Brain microvascular endothelial cell (primary cell): ENCODE results near the gene PLCG2.
"Not testable (repeated sequence)": the region's sequence is repeated elsewhere in the genome, so short reads cannot be mapped to it uniquely, and the experiment has no call there.

ENCODE experiments used
- DNase-seq: peaks from one replicate; pipeline ENCODE4 v3.0.0-alpha.2; 2020
- H3K27ac ChIP-seq: fragments of 250-450 bp; sonication (Bioruptor Pico); 2 replicates; pipeline ENCODE4 v1.5.1; 2020; ENCODE audit warnings: mild to moderate bottlenecking, moderate library complexity
- H3K27me3 ChIP-seq: fragments of 250-450 bp; sonication (Bioruptor Pico); replicated peaks from 2 replicates; pipeline ENCODE4 v1.5.1; 2020; ENCODE audit warnings: mild to moderate bottlenecking
- H3K36me3 ChIP-seq: fragments of 250-450 bp; sonication (Bioruptor Pico); replicated peaks from 2 replicates; pipeline ENCODE4 v1.5.1; 2020; ENCODE audit warnings: mild to moderate bottlenecking
- H3K4me3 ChIP-seq: 2 replicates; pipeline ENCODE4 v1.5.1; 2011; ENCODE audit warnings: low read depth, mild to moderate bottlenecking, control low read depth, low read length, moderate library complexity
- in situ Hi-C: cut with HindIII; loops from 2 replicates; pipeline ENCODE4 v1.10.0; 2017; ENCODE audit warnings: low sequenced_read_pairs, low pct_ligation_motif_present
- TF ChIP-seq, protein P1 (sequence below): IDR thresholded peaks from 2 replicates; pipeline ENCODE4 v1.5.1; 2011; ENCODE audit warnings: low read depth, mild to moderate bottlenecking, moderate library complexity, low read length, control low read depth, inconsistent platforms; ENCODE audit errors: missing control alignments

PLCG2 gene

DNA sequence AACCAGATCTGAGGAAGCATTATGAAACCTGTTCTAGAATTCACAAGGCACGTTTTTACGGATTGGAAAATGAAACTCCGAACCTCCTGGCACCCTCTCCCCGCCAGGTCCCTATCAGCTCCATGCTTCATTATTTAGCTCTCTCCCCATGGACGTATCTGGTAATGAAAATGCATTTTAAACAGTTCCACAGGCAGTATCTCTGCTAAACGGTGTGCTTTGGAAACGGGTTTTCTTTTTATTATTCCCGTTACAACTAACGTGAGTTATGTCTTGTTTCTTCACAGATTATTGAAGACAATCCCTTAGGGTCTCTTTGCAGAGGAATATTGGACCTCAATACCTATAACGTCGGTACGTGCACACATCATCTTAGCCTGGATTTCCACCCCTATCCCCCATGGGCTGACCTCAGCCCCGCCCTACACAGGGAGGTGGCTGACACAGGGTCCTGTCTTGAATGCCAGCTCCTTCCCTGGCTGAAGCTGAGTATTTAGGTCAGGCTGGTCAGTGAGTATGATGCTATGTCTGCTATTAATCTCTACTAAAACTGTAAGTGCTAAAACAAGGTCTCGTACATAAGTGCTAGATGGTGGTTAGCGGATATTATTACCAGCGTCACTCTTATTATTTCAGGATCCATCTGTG is 149.3 kb downstream of the PLCG2 start:
- Histone ChIP-seq H3K36me3 (no peaks in the 10 kb centered on the region), H3K27ac (no peak overlapping the region), H3K27me3 (no peaks in the 10 kb centered on the region), H3K4me3 (no peak overlapping the region)
- in situ Hi-C loops = no loop called here
- TF ChIP-seq, protein P1, sequence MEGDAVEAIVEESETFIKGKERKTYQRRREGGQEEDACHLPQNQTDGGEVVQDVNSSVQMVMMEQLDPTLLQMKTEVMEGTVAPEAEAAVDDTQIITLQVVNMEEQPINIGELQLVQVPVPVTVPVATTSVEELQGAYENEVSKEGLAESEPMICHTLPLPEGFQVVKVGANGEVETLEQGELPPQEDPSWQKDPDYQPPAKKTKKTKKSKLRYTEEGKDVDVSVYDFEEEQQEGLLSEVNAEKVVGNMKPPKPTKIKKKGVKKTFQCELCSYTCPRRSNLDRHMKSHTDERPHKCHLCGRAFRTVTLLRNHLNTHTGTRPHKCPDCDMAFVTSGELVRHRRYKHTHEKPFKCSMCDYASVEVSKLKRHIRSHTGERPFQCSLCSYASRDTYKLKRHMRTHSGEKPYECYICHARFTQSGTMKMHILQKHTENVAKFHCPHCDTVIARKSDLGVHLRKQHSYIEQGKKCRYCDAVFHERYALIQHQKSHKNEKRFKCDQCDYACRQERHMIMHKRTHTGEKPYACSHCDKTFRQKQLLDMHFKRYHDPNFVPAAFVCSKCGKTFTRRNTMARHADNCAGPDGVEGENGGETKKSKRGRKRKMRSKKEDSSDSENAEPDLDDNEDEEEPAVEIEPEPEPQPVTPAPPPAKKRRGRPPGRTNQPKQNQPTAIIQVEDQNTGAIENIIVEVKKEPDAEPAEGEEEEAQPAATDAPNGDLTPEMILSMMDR = no peak
- DNase-seq = no peak

DNA sequence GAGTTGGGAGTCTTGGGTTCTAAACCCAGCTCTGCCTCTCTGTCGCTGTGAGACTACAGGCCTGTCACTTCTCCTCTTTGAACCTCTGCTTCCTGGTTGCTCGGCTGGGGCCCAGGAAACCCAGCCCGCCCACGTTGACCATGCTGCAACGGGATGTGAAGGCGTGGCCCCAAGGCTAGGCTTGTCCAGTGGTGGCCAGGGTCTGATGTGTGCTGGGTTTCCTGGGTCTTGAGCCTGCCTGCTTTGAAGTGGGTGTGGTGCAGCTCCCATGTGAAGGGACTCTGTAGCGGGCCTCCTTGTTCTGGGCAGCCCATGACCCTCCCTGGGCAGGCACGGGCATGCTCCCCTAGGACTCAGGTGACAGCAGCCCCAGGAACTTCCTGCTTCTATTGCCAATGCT is 149.9 kb downstream of the PLCG2 start:
- no peaks in the 10 kb centered on the region for H3K36me3 ChIP-seq
- TF ChIP-seq, protein P1 = no peak
- in situ Hi-C loops = no loop called here
- no peak for DNase-seq
- H3K27me3 ChIP-seq = no peaks in the 10 kb centered on the region
- no peak overlapping the region for H3K4me3 ChIP-seq
- no peak overlapping the region for H3K27ac ChIP-seq

DNA sequence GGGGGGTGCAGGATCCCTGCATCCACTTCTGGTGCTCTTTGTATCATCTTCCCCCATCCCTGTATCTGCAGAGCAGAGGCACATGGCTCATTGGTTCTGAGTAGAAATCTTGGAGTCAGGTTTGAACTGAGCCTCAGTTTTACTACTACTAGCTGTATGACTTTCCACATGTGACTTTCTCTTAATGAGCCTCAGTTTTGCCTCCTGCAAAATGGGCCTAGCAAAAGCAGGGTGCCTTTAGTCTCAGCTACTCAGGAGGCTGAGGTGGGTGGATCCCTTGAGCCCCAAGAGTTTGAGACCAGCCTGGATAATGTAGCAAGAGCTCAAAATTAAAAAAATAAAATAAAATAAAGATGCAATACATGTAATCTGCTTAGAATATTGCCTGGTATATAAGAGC is 150.8 kb downstream of the PLCG2 start:
- Histone ChIP-seq H3K27ac (no peak overlapping the region), H3K4me3 (no peak overlapping the region), H3K36me3 (no peaks in the 10 kb centered on the region), H3K27me3 (no peaks in the 10 kb centered on the region)
- TF ChIP-seq, protein P1 = no peak
- in situ Hi-C loops = no loop called here
- no peak for DNase-seq

DNA sequence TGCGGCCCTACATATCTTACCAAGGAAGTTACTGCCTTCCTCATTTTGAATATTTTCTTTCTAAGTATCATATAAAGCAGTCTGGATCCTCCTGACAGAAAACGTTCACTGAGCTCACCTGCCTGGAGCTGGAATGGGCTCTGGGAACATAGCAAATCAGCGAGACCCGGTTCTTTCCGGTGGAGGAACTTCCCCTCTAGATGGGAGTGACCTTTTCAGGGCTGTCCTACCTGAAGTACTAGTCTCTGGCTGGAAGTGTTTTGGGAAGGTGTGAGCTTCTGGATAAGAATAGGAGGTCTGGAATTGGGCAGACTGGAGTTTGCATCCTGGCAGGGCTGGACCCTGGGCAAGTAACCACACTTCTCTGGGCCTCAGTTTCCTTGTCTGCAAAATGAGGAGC is 152.8 kb downstream of the PLCG2 start:
- Histone ChIP-seq H3K27me3 (no peaks in the 10 kb centered on the region), H3K36me3 (no peaks in the 10 kb centered on the region), H3K27ac (no peak overlapping the region), H3K4me3 (no peak overlapping the region)
- no peak for DNase-seq
- TF ChIP-seq, protein P1 = no peak
- in situ Hi-C loops = no loop called here

DNA sequence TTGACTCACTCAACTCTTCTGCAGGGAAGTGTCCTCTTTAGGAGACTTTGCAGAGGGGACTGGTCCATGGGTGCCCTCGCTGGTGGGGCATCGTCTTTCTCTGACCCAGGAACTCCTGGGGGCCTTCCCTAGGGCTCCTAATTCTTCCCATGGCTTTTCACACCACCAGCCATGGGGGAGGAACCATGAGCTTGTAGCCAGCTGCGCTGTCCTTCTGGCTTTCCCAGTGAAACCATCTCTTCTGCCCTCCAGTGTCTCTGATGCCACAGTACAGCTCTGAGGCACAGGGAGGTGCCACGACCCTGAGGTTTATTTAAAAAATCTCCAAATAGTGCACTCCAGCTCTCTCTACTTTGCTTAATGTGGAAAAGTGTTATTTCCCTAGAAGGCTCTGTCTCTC is 153.6 kb downstream of the PLCG2 start:
- in situ Hi-C loops = no loop called here
- TF ChIP-seq, protein P1 = no peak
- DNase-seq = no peak
- Histone ChIP-seq H3K27ac (no peak overlapping the region), H3K36me3 (no peaks in the 10 kb centered on the region), H3K4me3 (no peak overlapping the region), H3K27me3 (no peaks in the 10 kb centered on the region)

DNA sequence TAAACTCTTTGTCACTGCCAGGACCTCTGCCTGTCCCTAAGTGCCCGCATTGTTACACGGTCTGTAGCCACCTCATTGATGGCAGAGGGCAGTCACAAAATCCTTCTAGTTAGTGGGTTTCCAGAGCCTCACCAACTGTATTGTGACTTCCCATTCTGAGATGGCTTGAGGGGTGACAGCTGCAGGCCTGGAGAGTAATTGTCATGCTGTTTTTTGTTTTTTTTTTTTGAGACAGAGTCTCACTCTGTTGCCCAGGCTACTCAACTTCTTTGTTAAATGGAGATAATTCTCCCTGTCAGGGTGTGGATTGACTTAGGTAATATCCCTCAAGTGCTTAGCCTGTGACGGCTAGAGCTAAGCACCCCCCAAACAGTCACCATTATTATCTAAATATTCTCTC is 154.3 kb downstream of the PLCG2 start:
- Histone ChIP-seq H3K27ac (no peak overlapping the region), H3K36me3 (no peaks in the 10 kb centered on the region), H3K27me3 (no peaks in the 10 kb centered on the region), H3K4me3 (no peak overlapping the region)
- DNase-seq = no peak
- TF ChIP-seq, protein P1 = no peak
- in situ Hi-C loops = no loop called here

DNA sequence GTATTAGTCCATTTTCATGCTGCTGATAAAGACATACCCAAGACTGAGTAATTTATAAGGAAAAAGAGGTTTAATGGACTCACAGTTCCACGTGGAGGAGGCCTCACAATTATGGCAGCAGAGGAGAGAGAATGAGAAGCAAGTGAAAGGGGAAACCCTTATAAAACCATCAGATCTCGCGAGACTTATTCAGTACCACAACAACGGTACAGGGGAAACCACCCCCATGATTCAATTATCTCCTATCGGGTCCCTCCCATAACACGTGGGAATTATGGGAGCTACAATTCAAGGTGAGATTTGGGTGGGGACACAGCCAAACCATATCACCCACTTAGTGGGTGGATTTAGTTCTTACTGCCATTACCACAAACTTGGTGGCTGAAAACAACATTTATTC is 155.6 kb downstream of the PLCG2 start:
- DNase-seq, H3K27ac ChIP-seq, H3K27me3 ChIP-seq, H3K4me3 ChIP-seq, in situ Hi-C loops, H3K36me3 ChIP-seq: not testable (repeated sequence)
